GM18868 (cell line): ENCODE results near the gene CDKN1B.

ENCODE experiments used
- ATAC-seq: cut with Tn5 transposase; IDR thresholded peaks from one replicate; pipeline ENCODE4 v1.9.1; 2021; ENCODE audit warnings: mild to moderate bottlenecking, moderate library complexity; ENCODE audit not compliant: unreplicated experiment

CDKN1B gene

GRCh38 chr12:12700254-12700653 lies 16.9 kb upstream of the CDKN1B start:
- ATAC-seq: no peak

- no peak for ATAC-seq
These were observed 15.7 kb upstream of the CDKN1B start for GRCh38 chr12:12701457-12701856.

- peak; percentile 85 for ATAC-seq
These were observed 12.5 kb upstream of the CDKN1B start for GRCh38 chr12:12704593-12705230.

GRCh38 chr12:12705838-12706520 lies 11.2 kb upstream of the CDKN1B start:
- ATAC-seq: no peak

GRCh38 chr12:12713932-12714275 lies 3.3 kb upstream of the CDKN1B start:
- ATAC-seq: no peak

- peak; percentile 37 for ATAC-seq
These were observed 2.7 kb upstream of the CDKN1B start for GRCh38 chr12:12714276-12715021.

- ATAC-seq: no peak
These were observed 2.1 kb upstream of the CDKN1B start for GRCh38 chr12:12715128-12715458.

GRCh38 chr12:12715459-12716150 lies 1.6 kb upstream of the CDKN1B start:
- ATAC-seq: no peak

- no peak for ATAC-seq
These were observed 896 bp upstream of the CDKN1B start for GRCh38 chr12:12716151-12716792.

- ATAC-seq: no peak
These were observed 615 bp downstream of the CDKN1B start for GRCh38 chr12:12717586-12718380.

- ATAC-seq: no peak
These were observed 1.2 kb downstream of the CDKN1B start for GRCh38 chr12:12718381-12718759.

GRCh38 chr12:12718853-12719252 lies 1.7 kb downstream of the CDKN1B start:
- no peak for ATAC-seq

- ATAC-seq: no peak
These were observed 2.3 kb downstream of the CDKN1B start for GRCh38 chr12:12719496-12719895.

GRCh38 chr12:12720052-12720451 lies 2.9 kb downstream of the CDKN1B start:
- no peak for ATAC-seq

- ATAC-seq: no peak
These were observed 3.5 kb downstream of the CDKN1B start for GRCh38 chr12:12720672-12721161.

GRCh38 chr12:12721176-12721751 lies 4.1 kb downstream of the CDKN1B start:
- no peak for ATAC-seq

- no peak for ATAC-seq
These were observed 4.8 kb downstream of the CDKN1B start for GRCh38 chr12:12721814-12722434.

GRCh38 chr12:12722435-12723148 lies 5.4 kb downstream of the CDKN1B start:
- ATAC-seq: no peak
